Activated CD4-positive, alpha-beta memory T cell treated with anti-CD3 and anti-CD28 coated beads for 36 hours (primary cell): ENCODE data around the gene RETREG1. TPM values are rescaled to one million over a fixed set of nuclear protein-coding genes. Genes with fewer than 3 reads are reported as not detected.

Source experiments
- CTCF ChIA-PET: fragments of 350-600 bp; sonication (Branson Sonifier 250); formaldehyde crosslinking; loops from one replicate; lab custom pipeline; 2021; ENCODE audit warnings: antibody characterized with exemption, inconsistent platforms; lab: Charles Lee
- POLR2A ChIA-PET: fragments of 350-600 bp; sonication (Branson Sonifier 250); formaldehyde crosslinking; loops from one replicate; lab custom pipeline; 2021; ENCODE audit warnings: antibody characterized with exemption; lab: Charles Lee
- DNase-seq: peaks from one replicate; pipeline ENCODE4 v3.0.0-alpha.2; 2020
- H3K27ac Mint-ChIP-seq: one replicate; pipeline ENCODE4 v1.8.0; 2021; ENCODE audit warnings: mixed read lengths
- H3K27me3 Mint-ChIP-seq: one replicate; pipeline ENCODE4 v1.8.0; 2021; ENCODE audit warnings: mixed read lengths
- H3K36me3 Mint-ChIP-seq: one replicate; pipeline ENCODE4 v1.8.0; 2021; ENCODE audit warnings: mixed read lengths
- H3K4me1 Mint-ChIP-seq: one replicate; pipeline ENCODE4 v1.8.0; 2021; ENCODE audit warnings: low read depth, mixed read lengths
- H3K4me3 Mint-ChIP-seq: one replicate; pipeline ENCODE4 v1.8.0; 2021; ENCODE audit warnings: mild to moderate bottlenecking, mixed read lengths
- H3K9me3 Mint-ChIP-seq: one replicate; pipeline ENCODE4 v1.8.0; 2021; ENCODE audit warnings: mixed read lengths
- intact Hi-C: fragments of 100-400 bp; cut with micrococcal nuclease; formaldehyde crosslinking; loops from one replicate; pipeline ENCODE4 v1.15.1; 2023
- total RNA-seq, 2 experiments: library from RNA; stranded (reverse); gene quantifications; one replicate each; pipeline ENCODE4 v1.2.3, GENCODE V29; 2021

The RETREG1 gene
- total RNA-seq, 2 experiments from 2014 or later, result 8.1 to 10.1 TPM

DNA sequence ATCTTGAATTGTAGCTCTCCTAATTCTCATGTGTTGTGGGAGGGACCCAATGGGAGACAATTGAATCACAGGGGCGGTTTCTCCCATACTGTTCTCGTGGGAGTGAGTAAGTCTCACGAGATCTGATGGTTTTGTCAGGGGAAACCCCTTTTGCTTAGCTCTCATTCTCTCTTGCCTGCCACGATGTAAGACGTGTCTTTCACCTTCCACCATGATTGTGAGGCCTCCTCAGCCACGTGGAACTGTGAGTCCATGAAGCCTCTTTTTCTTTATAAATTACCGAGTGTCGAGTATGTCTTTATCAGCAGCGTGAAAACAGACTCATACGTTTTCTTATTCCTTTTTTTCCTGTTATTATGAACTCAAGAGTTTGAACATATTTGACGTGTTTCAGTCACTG, 39.1 kb downstream of the RETREG1 start:
- Mint-ChIP-seq H3K9me3 (no peaks in the 10 kb centered on the region), H3K4me3 (no peak overlapping the region), H3K36me3 (peaks cover 7% of the 10 kb centered on the region), H3K4me1 (peaks cover 11% of the 10 kb centered on the region), H3K27ac (no peak overlapping the region), H3K27me3 (no peaks in the 10 kb centered on the region)
- intact Hi-C loops, result no loop called here
- ChIA-PET POLR2A (no interaction called here), CTCF (interaction anchor here (1.0 to 2.6 kb wide), 2 partner anchors 8 to 25 kb away, joined by 3 to 8 read pairs; no protein-coding TSS in a partner anchor)
- DNase-seq, result peak; percentile 22

- DNase-seq, result no peak
- no peaks in the 10 kb centered on the region for H3K9me3 Mint-ChIP-seq
- peaks cover 7% of the 10 kb centered on the region for H3K4me1 Mint-ChIP-seq
- CTCF ChIA-PET, result interaction anchor here (1.0 to 2.6 kb wide), 2 partner anchors 11 to 23 kb away, joined by 3 to 8 read pairs; no protein-coding TSS in a partner anchor
- intact Hi-C loops, result no loop called here
- POLR2A ChIA-PET, result no interaction called here
- no peaks in the 10 kb centered on the region for H3K27me3 Mint-ChIP-seq
- no peak overlapping the region for H3K27ac Mint-ChIP-seq
- peaks cover 9% of the 10 kb centered on the region for H3K36me3 Mint-ChIP-seq
- no peak overlapping the region for H3K4me3 Mint-ChIP-seq
Measured at GRCh38 chr5:16574789-16575721, 41.7 kb downstream of the RETREG1 start.

GRCh38 chr5:16573401-16573800, 43.4 kb downstream of the RETREG1 start:
- H3K4me3 Mint-ChIP-seq, result no peak overlapping the region
- peaks cover 7% of the 10 kb centered on the region for H3K4me1 Mint-ChIP-seq
- H3K27ac Mint-ChIP-seq, result no peak overlapping the region
- no peaks in the 10 kb centered on the region for H3K27me3 Mint-ChIP-seq
- DNase-seq, result no peak
- H3K36me3 Mint-ChIP-seq, result peaks cover 9% of the 10 kb centered on the region
- ChIA-PET POLR2A (no interaction called here), CTCF (no interaction called here)
- intact Hi-C loops, result no loop called here
- H3K9me3 Mint-ChIP-seq, result no peaks in the 10 kb centered on the region

GRCh38 chr5:16572289-16573015, 44.3 kb downstream of the RETREG1 start:
- no peak for DNase-seq
- H3K36me3 Mint-ChIP-seq, result peaks cover 3% of the 10 kb centered on the region
- no peaks in the 10 kb centered on the region for H3K27me3 Mint-ChIP-seq
- ChIA-PET CTCF (interaction anchor here (1.3 to 1.4 kb wide), 2 partner anchors 20 to 22 kb away, joined by 3 to 5 read pairs; no protein-coding TSS in a partner anchor), POLR2A (interaction anchor here (0.7 kb wide), 1 partner anchor 1823 kb away, joined by 3 read pairs; no protein-coding TSS in a partner anchor)
- no peak overlapping the region for H3K27ac Mint-ChIP-seq
- H3K4me1 Mint-ChIP-seq, result peaks cover 5% of the 10 kb centered on the region
- intact Hi-C loops, result no loop called here
- H3K4me3 Mint-ChIP-seq, result no peak overlapping the region
- no peaks in the 10 kb centered on the region for H3K9me3 Mint-ChIP-seq

DNA sequence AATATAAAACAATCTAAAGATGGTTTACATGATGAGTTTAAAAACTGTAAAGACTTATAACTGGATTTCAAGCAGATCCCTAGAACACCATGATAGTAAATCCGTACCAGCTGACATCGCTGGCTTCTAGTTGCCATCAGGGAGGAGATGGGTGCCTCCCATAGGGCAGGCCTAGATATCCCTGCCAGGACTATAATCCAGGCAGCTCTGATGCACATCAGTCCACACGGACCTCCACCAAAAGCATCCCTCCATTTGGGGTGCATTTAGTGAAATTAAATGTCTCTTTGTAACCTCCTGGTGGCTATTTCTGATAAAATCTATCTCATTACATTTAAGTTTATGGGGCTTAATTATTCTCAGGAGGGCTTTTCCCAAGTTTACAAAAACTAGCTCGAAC, 45.8 kb downstream of the RETREG1 start:
- Mint-ChIP-seq H3K36me3 (peaks cover 7% of the 10 kb centered on the region), H3K9me3 (no peaks in the 10 kb centered on the region), H3K4me1 (peaks cover 9% of the 10 kb centered on the region), H3K27me3 (no peaks in the 10 kb centered on the region), H3K27ac (no peak overlapping the region), H3K4me3 (no peak overlapping the region)
- POLR2A ChIA-PET, result no interaction called here
- DNase-seq, result no peak
- CTCF ChIA-PET, result interaction anchor here (1.2 to 1.4 kb wide), 3 partner anchors 15 to 20 kb away, joined by 3 to 5 read pairs (median 3); no protein-coding TSS in a partner anchor
- intact Hi-C loops, result no loop called here

DNA sequence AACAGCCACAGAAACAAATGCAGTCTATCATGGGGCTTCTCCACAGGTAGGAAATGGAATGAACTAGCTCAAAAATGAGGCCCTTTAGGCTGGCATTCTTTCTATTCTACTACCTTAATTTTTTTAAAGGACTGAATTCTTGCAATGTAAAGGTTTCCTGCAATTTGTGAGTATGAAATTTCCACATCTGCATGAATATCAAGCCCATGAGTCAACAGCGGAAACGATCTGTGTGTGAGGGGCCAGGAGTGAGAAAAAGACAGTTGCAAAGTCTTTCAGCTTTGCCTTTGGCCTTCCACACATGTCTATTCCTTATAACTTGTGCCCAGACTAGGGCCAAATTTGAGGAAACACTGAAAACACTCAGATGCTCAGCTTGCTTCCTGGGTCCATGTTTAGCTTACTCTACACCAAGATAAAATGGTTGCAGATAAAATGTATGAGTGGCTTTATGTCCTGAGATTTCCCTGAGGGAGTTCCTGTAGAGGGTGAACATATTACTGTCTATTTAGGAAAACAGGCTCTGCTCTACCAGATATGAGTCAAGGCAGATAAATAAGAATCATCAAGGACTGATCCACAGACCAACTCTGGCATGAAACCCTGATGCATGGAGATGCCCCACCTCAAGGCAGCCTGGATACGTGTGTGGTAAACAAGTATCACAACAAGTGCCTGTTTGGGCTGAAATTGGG, 46.5 kb downstream of the RETREG1 start:
- ChIA-PET CTCF (interaction anchor here (1.2 kb wide), 1 partner anchor 16 kb away, joined by 3 read pairs; no protein-coding TSS in a partner anchor), POLR2A (no interaction called here)

DNA sequence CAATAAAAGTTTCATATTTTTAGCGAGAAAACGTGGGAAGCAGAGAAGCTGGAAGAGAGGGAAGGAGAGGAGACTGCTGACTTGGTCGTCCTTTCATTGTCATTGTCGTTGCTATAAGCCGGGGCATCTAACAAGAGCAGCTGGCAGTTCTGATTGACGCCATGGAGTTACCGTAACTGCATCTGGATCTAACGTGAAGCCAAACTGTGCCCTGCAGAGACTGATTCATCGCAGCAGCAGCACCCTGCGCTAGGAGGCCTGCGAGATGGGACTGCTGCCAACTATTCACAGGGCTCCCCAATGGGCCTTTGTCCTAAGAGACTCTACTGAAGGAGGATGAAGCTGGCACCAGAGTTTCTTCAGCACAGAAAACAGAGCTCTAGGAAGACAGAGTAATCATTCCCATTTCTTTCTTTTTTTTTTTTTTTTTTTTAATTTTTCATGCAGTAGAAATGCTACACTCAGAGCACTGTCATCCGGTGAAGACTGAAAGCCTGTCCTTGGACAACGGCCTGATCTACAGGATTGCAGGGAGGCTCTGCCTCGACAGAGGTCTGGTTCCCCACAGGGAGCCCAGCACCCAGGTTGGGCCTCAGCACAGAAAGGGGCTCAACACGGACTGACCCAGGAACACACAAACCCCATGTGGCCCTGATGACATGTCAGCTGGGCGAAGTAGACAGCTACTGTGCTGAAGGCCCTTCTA, 47.8 kb downstream of the RETREG1 start:
- Mint-ChIP-seq H3K4me3 (no peak overlapping the region), H3K4me1 (peaks cover 7% of the 10 kb centered on the region), H3K27ac (no peak overlapping the region), H3K9me3 (no peaks in the 10 kb centered on the region), H3K27me3 (no peaks in the 10 kb centered on the region), H3K36me3 (peaks cover 9% of the 10 kb centered on the region)
- CTCF ChIA-PET, result interaction anchor here (0.9 to 1.6 kb wide), 3 partner anchors 10 to 18 kb away, joined by 3 to 4 read pairs (median 3); no protein-coding TSS in a partner anchor
- DNase-seq, result no peak
- intact Hi-C loops, result no loop called here
- POLR2A ChIA-PET, result no interaction called here

More for the DNA sequence above, 46.5 kb downstream of the RETREG1 start:
- H3K36me3 Mint-ChIP-seq, result peaks cover 7% of the 10 kb centered on the region
- peaks cover 9% of the 10 kb centered on the region for H3K4me1 Mint-ChIP-seq
- intact Hi-C loops, result no loop called here
- no peak overlapping the region for H3K27ac Mint-ChIP-seq
- DNase-seq, result no peak
- no peaks in the 10 kb centered on the region for H3K9me3 Mint-ChIP-seq
- H3K4me3 Mint-ChIP-seq, result no peak overlapping the region
- H3K27me3 Mint-ChIP-seq, result no peaks in the 10 kb centered on the region

DNA sequence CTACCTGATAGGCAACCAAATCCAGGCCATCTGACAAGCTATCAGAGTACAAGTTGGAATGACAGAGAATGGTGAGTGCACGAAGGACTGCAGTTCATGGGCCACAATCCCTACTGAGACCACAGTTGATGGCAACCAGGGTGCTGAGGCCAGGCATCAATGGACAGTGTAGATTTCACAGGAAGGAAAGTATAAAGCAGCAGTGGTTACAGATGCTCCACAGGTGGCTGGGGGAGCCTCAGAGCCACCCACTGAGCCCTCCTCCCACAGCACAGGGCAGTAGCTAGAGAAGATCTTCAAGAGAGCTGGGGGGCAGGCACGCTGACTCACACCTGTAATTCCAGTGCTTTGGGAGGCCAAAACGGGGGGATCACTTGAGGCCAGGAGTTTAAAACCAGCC, 49.4 kb downstream of the RETREG1 start:
- Mint-ChIP-seq H3K4me3 (no peak overlapping the region), H3K27me3 (no peaks in the 10 kb centered on the region), H3K36me3 (peaks cover 9% of the 10 kb centered on the region), H3K9me3 (no peaks in the 10 kb centered on the region), H3K27ac (no peak overlapping the region), H3K4me1 (peaks cover 6% of the 10 kb centered on the region)
- DNase-seq, result no peak
- intact Hi-C loops, result no loop called here
- ChIA-PET CTCF (interaction anchor here (1.1 to 1.4 kb wide), 3 partner anchors 15 to 111 kb away, joined by 3 to 4 read pairs (median 3); no protein-coding TSS in a partner anchor), POLR2A (no interaction called here)

- Mint-ChIP-seq H3K27me3 (no peaks in the 10 kb centered on the region), H3K36me3 (peaks cover 6% of the 10 kb centered on the region), H3K4me3 (no peak overlapping the region), H3K9me3 (no peaks in the 10 kb centered on the region), H3K4me1 (peaks cover 6% of the 10 kb centered on the region), H3K27ac (no peak overlapping the region)
- ChIA-PET POLR2A (no interaction called here), CTCF (no interaction called here)
- no peak for DNase-seq
- intact Hi-C loops, result no loop called here
Measured at GRCh38 chr5:16565118-16565517, 51.7 kb downstream of the RETREG1 start.

GRCh38 chr5:16564248-16564867, 52.4 kb downstream of the RETREG1 start:
- H3K36me3 Mint-ChIP-seq, result peaks cover 6% of the 10 kb centered on the region
- H3K27ac Mint-ChIP-seq, result no peak overlapping the region
- H3K4me3 Mint-ChIP-seq, result no peak overlapping the region
- H3K4me1 Mint-ChIP-seq, result peaks cover 6% of the 10 kb centered on the region
- POLR2A ChIA-PET, result no interaction called here
- intact Hi-C loops, result no loop called here
- H3K27me3 Mint-ChIP-seq, result no peaks in the 10 kb centered on the region
- DNase-seq, result no peak
- H3K9me3 Mint-ChIP-seq, result no peaks in the 10 kb centered on the region
- CTCF ChIA-PET, result interaction anchor here (1.5 kb wide), 1 partner anchor 12 kb away, joined by 5 read pairs; no protein-coding TSS in a partner anchor

DNA sequence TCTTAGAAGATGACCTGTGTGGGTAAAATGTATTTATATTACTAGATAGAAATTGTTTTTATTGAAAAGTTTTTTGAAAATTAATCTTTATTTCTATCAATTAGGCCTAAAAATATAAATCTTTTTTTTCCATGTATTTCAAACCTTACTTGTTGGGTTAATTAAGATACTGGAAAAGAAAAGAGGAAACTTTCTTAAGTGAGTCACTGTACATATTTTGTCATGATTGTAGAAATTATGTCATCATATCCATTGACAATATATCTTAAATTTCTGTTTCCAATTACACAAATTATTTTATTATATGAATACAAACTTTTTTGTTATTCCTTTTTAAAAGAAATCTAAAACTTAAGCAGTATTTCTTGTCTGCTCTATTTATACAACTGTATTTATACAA, 53.1 kb downstream of the RETREG1 start:
- intact Hi-C loops, result no loop called here
- no peaks in the 10 kb centered on the region for H3K9me3 Mint-ChIP-seq
- H3K27ac Mint-ChIP-seq, result no peak overlapping the region
- H3K4me3 Mint-ChIP-seq, result no peak overlapping the region
- ChIA-PET POLR2A (no interaction called here), CTCF (interaction anchor here (1.5 kb wide), 1 partner anchor 11 kb away, joined by 5 read pairs; no protein-coding TSS in a partner anchor)
- H3K27me3 Mint-ChIP-seq, result no peaks in the 10 kb centered on the region
- peaks cover 6% of the 10 kb centered on the region for H3K36me3 Mint-ChIP-seq
- peaks cover 6% of the 10 kb centered on the region for H3K4me1 Mint-ChIP-seq
- DNase-seq, result no peak
